Neural cell (in vitro differentiated cells): ENCODE data around the gene SMOC1. TPM values are rescaled to one million over a fixed set of nuclear protein-coding genes. Genes with fewer than 3 reads are reported as not detected.

Source experiments
- H2AFZ ChIP-seq: fragments of 200-600, 300-800 bp; sonication (generic), shearing (Covaris generic); 2 replicates; pipeline ENCODE4 v1.6.0; 2014; ENCODE audit warnings: low read depth, mild to moderate bottlenecking, antibody characterized with exemption, low read length, moderate library complexity
- H3F3A ChIP-seq: fragments of 200-600 bp; shearing (Covaris generic); 2 replicates; pipeline ENCODE4 v1.6.1; 2016; ENCODE audit warnings: mild to moderate bottlenecking, moderate library complexity, mixed read lengths, antibody characterized with exemption, low read length; ENCODE audit not compliant: insufficient read depth, poor library complexity, severe bottlenecking
- H3K27ac ChIP-seq: fragments of 200-600, 300-800 bp; sonication (generic), shearing (Covaris generic); 2 replicates; pipeline ENCODE4 v1.5.1; 2014; ENCODE audit warnings: mild to moderate bottlenecking, low read length, moderate library complexity
- H3K27me3 ChIP-seq: fragments of 300-800, 200-600 bp; sonication (generic), shearing (Covaris generic); 2 replicates; pipeline ENCODE4 v1.6.0; 2014; ENCODE audit warnings: mild to moderate bottlenecking, low read depth, low read length, moderate library complexity; ENCODE audit not compliant: insufficient read depth
- H3K36me3 ChIP-seq: fragments of 300-800, 200-600 bp; sonication (generic), shearing (Covaris generic); 2 replicates; pipeline ENCODE4 v1.5.1; 2014; ENCODE audit warnings: mild to moderate bottlenecking, antibody characterized with exemption, low read length, moderate library complexity; ENCODE audit not compliant: insufficient read depth
- H3K4me2 ChIP-seq: fragments of 300-800, 200-600 bp; sonication (generic), shearing (Covaris generic); 2 replicates; pipeline ENCODE4 v1.6.0; 2014; ENCODE audit warnings: mild to moderate bottlenecking, low read length
- H3K4me3 ChIP-seq: fragments of 300-800, 200-600 bp; sonication (generic), shearing (Covaris generic); 2 replicates; pipeline ENCODE4 v1.5.1; 2014; ENCODE audit warnings: mild to moderate bottlenecking, low read length, moderate library complexity
- H3K79me2 ChIP-seq: fragments of 200-600 bp; shearing (Covaris generic); replicated peaks from 2 replicates; pipeline ENCODE4 v1.6.0; 2014; ENCODE audit warnings: mild to moderate bottlenecking, low read length, moderate library complexity; ENCODE audit not compliant: insufficient read depth
- H3K9ac ChIP-seq: fragments of 300-800, 200-600 bp; sonication (generic), shearing (Covaris generic); 2 replicates; pipeline ENCODE4 v1.6.1; 2016; ENCODE audit warnings: mild to moderate bottlenecking, low read length, mixed read lengths
- H3K9me2 ChIP-seq: fragments of 200-600 bp; shearing (Covaris generic); 2 replicates; pipeline ENCODE4 v1.6.1; 2016; ENCODE audit warnings: mild to moderate bottlenecking, low read length, mixed read lengths; ENCODE audit not compliant: insufficient read depth
- H3K9me3 ChIP-seq: fragments of 200-600, 300-800 bp; sonication (generic), shearing (Covaris generic); 2 replicates; pipeline ENCODE4 v1.6.1; 2016; ENCODE audit warnings: mild to moderate bottlenecking, mixed run types, low read length, moderate library complexity, mixed read lengths
- H4K20me1 ChIP-seq: fragments of 200-600 bp; shearing (Covaris generic); 2 replicates; pipeline ENCODE4 v1.6.1; 2016; ENCODE audit warnings: mild to moderate bottlenecking, mixed run types; ENCODE audit not compliant: insufficient read depth
- EP300 ChIP-seq: fragments of 450-650 bp; conservative IDR thresholded peaks from 2 replicates; pipeline ENCODE4 v1.6.1; 2014; ENCODE audit warnings: antibody characterized with exemption, mild to moderate bottlenecking, moderate library complexity; ENCODE audit not compliant: poor library complexity, severe bottlenecking
- EZH2 ChIP-seq: fragments of 200-600, 300-800 bp; shearing (Covaris generic), sonication (generic); IDR thresholded peaks from 2 replicates; pipeline ENCODE4 v1.6.1; 2014; ENCODE audit warnings: antibody characterized with exemption, low read length, borderline replicate concordance, mild to moderate bottlenecking; ENCODE audit not compliant: insufficient read depth, poor library complexity, severe bottlenecking
- MXI1 ChIP-seq: fragments of 450-650 bp; conservative IDR thresholded peaks from 2 replicates; pipeline ENCODE4 v1.6.1; 2014; ENCODE audit warnings: antibody characterized with exemption, mild to moderate bottlenecking; ENCODE audit not compliant: poor library complexity, severe bottlenecking
- POLR2AphosphoS5 ChIP-seq: IDR thresholded peaks from 2 replicates; pipeline ENCODE4 v1.6.1; 2012
- RAD21 ChIP-seq: fragments of 450-650 bp; conservative IDR thresholded peaks from 2 replicates; pipeline ENCODE4 v1.6.1; 2014; ENCODE audit warnings: antibody characterized with exemption, mild to moderate bottlenecking, moderate library complexity
- SMC3 ChIP-seq: fragments of 450-650 bp; conservative IDR thresholded peaks from 2 replicates; pipeline ENCODE4 v1.6.1; 2014; ENCODE audit warnings: antibody characterized with exemption, mild to moderate bottlenecking, moderate library complexity; ENCODE audit not compliant: poor library complexity
- TAF1 ChIP-seq: IDR thresholded peaks from 2 replicates; pipeline ENCODE4 v1.6.1; 2012; ENCODE audit warnings: low read depth
- polyA plus RNA-seq: library from polyadenylated mRNA; depleted of rRNA; stranded (reverse); fragments of >200 nt; gene quantifications from 2 replicates; pipeline ENCODE4 v1.2.3, GENCODE V29; 2014
- TF ChIP-seq, protein P1 (sequence below): IDR thresholded peaks from 2 replicates; pipeline ENCODE4 v1.6.1; 2012; ENCODE audit warnings: borderline replicate concordance
- TF ChIP-seq, protein P2 (sequence below): fragments of 450-650 bp; IDR thresholded peaks from 2 replicates; pipeline ENCODE4 v1.5.1; 2014; ENCODE audit warnings: antibody characterized with exemption, mild to moderate bottlenecking, moderate library complexity; ENCODE audit not compliant: poor library complexity, severe bottlenecking

The SMOC1 gene
- polyA plus RNA-seq, 1 donor from 2014 or later: 8.7 TPM

DNA sequence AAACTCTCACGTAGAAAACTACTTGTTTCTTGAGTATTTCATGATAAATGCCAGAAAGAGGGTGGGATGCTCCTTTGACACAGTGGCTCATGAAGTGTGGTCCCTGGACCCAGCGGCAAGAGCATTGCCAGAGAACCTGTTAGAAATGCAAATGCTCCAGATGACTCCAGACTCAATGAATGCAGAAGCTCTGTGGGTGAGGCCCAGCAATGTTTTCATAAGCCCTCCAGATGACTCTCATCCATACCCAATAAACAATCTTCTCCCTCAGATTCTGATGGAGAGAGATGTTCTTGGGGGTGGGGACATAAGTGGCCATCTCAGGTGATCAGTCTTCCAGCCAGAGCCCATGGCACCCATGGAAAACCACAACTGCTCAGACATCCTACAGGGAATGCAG, 88.9 kb downstream of the SMOC1 start:
- Histone ChIP-seq H3K4me2 (no peak overlapping the region), H3F3A (no peaks in the 10 kb centered on the region), H3K9me2 (no peaks in the 10 kb centered on the region), H3K27ac (no peak overlapping the region), H3K9me3 (no peaks in the 10 kb centered on the region), H3K79me2 (peaks cover under 1% of the 10 kb centered on the region), H4K20me1 (no peaks in the 10 kb centered on the region), H3K9ac (no peak overlapping the region), H3K27me3 (no peaks in the 10 kb centered on the region), H3K36me3 (no peaks in the 10 kb centered on the region), H3K4me3 (no peak overlapping the region), H2AFZ (no peak overlapping the region)
- TF ChIP-seq SMC3 (no peak), EZH2 (no peak), MXI1 (no peak), EP300 (no peak), POLR2AphosphoS5 (no peak), RAD21 (no peak), TAF1 (no peak)
- TF ChIP-seq, protein P1, sequence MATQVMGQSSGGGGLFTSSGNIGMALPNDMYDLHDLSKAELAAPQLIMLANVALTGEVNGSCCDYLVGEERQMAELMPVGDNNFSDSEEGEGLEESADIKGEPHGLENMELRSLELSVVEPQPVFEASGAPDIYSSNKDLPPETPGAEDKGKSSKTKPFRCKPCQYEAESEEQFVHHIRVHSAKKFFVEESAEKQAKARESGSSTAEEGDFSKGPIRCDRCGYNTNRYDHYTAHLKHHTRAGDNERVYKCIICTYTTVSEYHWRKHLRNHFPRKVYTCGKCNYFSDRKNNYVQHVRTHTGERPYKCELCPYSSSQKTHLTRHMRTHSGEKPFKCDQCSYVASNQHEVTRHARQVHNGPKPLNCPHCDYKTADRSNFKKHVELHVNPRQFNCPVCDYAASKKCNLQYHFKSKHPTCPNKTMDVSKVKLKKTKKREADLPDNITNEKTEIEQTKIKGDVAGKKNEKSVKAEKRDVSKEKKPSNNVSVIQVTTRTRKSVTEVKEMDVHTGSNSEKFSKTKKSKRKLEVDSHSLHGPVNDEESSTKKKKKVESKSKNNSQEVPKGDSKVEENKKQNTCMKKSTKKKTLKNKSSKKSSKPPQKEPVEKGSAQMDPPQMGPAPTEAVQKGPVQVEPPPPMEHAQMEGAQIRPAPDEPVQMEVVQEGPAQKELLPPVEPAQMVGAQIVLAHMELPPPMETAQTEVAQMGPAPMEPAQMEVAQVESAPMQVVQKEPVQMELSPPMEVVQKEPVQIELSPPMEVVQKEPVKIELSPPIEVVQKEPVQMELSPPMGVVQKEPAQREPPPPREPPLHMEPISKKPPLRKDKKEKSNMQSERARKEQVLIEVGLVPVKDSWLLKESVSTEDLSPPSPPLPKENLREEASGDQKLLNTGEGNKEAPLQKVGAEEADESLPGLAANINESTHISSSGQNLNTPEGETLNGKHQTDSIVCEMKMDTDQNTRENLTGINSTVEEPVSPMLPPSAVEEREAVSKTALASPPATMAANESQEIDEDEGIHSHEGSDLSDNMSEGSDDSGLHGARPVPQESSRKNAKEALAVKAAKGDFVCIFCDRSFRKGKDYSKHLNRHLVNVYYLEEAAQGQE: no peak
- TF ChIP-seq, protein P2, sequence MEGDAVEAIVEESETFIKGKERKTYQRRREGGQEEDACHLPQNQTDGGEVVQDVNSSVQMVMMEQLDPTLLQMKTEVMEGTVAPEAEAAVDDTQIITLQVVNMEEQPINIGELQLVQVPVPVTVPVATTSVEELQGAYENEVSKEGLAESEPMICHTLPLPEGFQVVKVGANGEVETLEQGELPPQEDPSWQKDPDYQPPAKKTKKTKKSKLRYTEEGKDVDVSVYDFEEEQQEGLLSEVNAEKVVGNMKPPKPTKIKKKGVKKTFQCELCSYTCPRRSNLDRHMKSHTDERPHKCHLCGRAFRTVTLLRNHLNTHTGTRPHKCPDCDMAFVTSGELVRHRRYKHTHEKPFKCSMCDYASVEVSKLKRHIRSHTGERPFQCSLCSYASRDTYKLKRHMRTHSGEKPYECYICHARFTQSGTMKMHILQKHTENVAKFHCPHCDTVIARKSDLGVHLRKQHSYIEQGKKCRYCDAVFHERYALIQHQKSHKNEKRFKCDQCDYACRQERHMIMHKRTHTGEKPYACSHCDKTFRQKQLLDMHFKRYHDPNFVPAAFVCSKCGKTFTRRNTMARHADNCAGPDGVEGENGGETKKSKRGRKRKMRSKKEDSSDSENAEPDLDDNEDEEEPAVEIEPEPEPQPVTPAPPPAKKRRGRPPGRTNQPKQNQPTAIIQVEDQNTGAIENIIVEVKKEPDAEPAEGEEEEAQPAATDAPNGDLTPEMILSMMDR: no peak

GRCh38 chr14:69968681-69969080, 89.5 kb downstream of the SMOC1 start:
- H3F3A ChIP-seq: no peaks in the 10 kb centered on the region
- no peak overlapping the region for H3K27ac ChIP-seq
- no peaks in the 10 kb centered on the region for H3K27me3 ChIP-seq
- H3K9me3 ChIP-seq: no peaks in the 10 kb centered on the region
- no peak overlapping the region for H3K4me2 ChIP-seq
- H2AFZ ChIP-seq: no peak overlapping the region
- no peaks in the 10 kb centered on the region for H3K9me2 ChIP-seq
- TF ChIP-seq POLR2AphosphoS5 (no peak), EZH2 (no peak), EP300 (no peak), MXI1 (no peak), SMC3 (no peak), TAF1 (no peak), RAD21 (no peak)
- TF ChIP-seq, protein P1: no peak
- TF ChIP-seq, protein P2: no peak
- H4K20me1 ChIP-seq: no peaks in the 10 kb centered on the region
- no peak overlapping the region for H3K4me3 ChIP-seq
- H3K36me3 ChIP-seq: no peaks in the 10 kb centered on the region
- no peaks in the 10 kb centered on the region for H3K79me2 ChIP-seq
- H3K9ac ChIP-seq: no peak overlapping the region
